HG03280 (cell line): ENCODE data around the gene CCDC97.
A peak's percentile ranks its signal among the peaks of the same experiment; 100 is the strongest.
"Not testable (repeated sequence)": the region's sequence is repeated elsewhere in the genome, so short reads cannot be mapped to it uniquely, and the experiment has no call there.

Source experiments
- ATAC-seq: cut with Tn5 transposase; IDR thresholded peaks from one replicate; pipeline ENCODE4 v1.9.1; 2021; ENCODE audit warnings: mild to moderate bottlenecking, moderate library complexity; ENCODE audit not compliant: unreplicated experiment

The CCDC97 gene

GRCh38 chr19:41330946-41331678, 21.1 kb downstream of the CCDC97 start:
- no peak for ATAC-seq

GRCh38 chr19:41332000-41332399, 22.0 kb downstream of the CCDC97 start:
- ATAC-seq, result no peak

- ATAC-seq, result no peak
Measured at GRCh38 chr19:41332468-41332867, 22.5 kb downstream of the CCDC97 start.

GRCh38 chr19:41334793-41335192, 24.8 kb downstream of the CCDC97 start:
- no peak for ATAC-seq

GRCh38 chr19:41335467-41335866, 25.5 kb downstream of the CCDC97 start:
- ATAC-seq, result no peak

- no peak for ATAC-seq
Measured at GRCh38 chr19:41339936-41340335, 30.0 kb downstream of the CCDC97 start.

GRCh38 chr19:41341669-41342490, 31.9 kb downstream of the CCDC97 start:
- ATAC-seq, result no peak

GRCh38 chr19:41344162-41344561, 34.2 kb downstream of the CCDC97 start:
- no peak for ATAC-seq

GRCh38 chr19:41346916-41347315, 36.9 kb downstream of the CCDC97 start:
- ATAC-seq, result not testable (repeated sequence)

- ATAC-seq, result peak; percentile 0
Measured at GRCh38 chr19:41350735-41351338, 40.9 kb downstream of the CCDC97 start.

- peak; percentile 40 for ATAC-seq
Measured at GRCh38 chr19:41351339-41352245, 41.6 kb downstream of the CCDC97 start.

GRCh38 chr19:41352279-41352608, 42.3 kb downstream of the CCDC97 start:
- ATAC-seq, result no peak

- ATAC-seq, result no peak
Measured at GRCh38 chr19:41352609-41353465, 42.9 kb downstream of the CCDC97 start.

- ATAC-seq, result peak; percentile 40
Measured at GRCh38 chr19:41353466-41354342, 43.7 kb downstream of the CCDC97 start, which contains the start of gene TGFB1. Gene TGFB1, minus strand, starts transcription at chr19:41353922. Its CDS starts 878 bp downstream, at chr19:41353044.

GRCh38 chr19:41354343-41354953, 44.5 kb downstream of the CCDC97 start:
- ATAC-seq, result no peak

GRCh38 chr19:41355035-41355434, 45.1 kb downstream of the CCDC97 start:
- no peak for ATAC-seq

GRCh38 chr19:41355802-41356201, 45.8 kb downstream of the CCDC97 start:
- no peak for ATAC-seq

GRCh38 chr19:41356984-41357739, 47.2 kb downstream of the CCDC97 start:
- ATAC-seq, result no peak
